HT-29 (cell line): ENCODE results near the gene CDH5. TPM values are rescaled to one million over a fixed set of nuclear protein-coding genes. Genes with fewer than 3 reads are reported as not detected.

ENCODE experiments used
- DNase-seq: peaks from one replicate; pipeline ENCODE4 v3.0.0-alpha.2; 2015; ENCODE audit warnings: low spot score
- total RNA-seq: library from RNA; depleted of rRNA; stranded (reverse); fragments of >200 nt; shearing (Covaris generic); gene quantifications from 2 replicates; pipeline ENCODE4 v1.2.3, GENCODE V29; 2014

The CDH5 gene
- total RNA-seq, 1 experiment from 2014 or later = not detected

DNA sequence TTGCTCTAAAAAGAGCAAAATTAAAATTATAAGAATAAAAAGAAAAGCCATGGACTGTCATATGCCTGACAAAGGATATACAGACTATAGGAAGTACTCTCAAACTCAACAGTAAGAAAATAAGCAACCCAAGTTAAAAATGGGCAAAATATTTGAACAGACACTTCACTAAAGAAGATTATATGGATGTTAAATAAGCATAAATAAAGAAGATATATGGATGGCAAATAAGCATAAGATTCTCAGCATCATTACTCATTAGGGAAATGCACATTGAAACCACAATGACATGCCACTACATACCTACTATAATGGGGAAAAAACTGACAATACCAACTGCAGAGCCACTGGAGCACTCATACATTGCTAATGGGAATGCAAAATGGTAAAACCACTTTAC lies 45.7 kb downstream of the CDH5 start:
- DNase-seq = no peak

DNA sequence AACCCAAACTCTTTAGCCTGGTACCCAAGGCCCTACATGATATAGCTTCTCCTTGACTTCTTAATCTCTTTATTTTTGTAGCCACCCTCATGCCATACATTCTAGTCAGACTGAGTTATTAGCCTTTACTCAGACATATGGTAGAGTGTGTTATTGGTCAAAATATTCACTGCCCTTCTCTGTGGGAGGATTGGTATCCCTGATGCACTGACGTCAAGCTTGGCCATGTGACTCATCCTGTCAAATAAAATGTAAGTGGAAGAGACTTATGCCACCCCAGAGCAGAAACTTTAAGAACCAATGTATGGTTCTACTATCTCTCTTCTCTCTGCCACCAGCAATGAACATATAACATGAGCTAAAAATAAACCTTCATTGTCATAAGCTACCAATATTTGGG lies 48.4 kb downstream of the CDH5 start:
- no peak for DNase-seq

DNA sequence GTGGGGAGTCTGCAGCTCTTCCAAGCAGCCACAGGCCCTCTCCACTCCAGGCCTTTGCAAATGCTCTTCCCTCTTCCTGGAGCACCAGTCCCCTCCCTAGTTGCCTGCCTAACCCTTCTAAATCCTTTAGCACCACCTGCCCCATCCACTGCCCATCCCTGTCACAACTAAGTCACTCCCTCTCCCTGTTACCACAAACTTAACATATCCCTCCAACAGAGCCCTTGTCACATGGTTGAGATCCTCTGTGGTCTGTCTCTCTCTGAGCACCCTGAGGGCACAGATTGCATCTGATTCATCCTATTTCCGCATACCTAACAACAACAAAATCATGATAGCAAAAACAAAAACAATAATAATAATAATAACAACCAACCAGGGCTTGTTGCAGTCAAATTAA lies 49.6 kb downstream of the CDH5 start:
- no peak for DNase-seq

DNA sequence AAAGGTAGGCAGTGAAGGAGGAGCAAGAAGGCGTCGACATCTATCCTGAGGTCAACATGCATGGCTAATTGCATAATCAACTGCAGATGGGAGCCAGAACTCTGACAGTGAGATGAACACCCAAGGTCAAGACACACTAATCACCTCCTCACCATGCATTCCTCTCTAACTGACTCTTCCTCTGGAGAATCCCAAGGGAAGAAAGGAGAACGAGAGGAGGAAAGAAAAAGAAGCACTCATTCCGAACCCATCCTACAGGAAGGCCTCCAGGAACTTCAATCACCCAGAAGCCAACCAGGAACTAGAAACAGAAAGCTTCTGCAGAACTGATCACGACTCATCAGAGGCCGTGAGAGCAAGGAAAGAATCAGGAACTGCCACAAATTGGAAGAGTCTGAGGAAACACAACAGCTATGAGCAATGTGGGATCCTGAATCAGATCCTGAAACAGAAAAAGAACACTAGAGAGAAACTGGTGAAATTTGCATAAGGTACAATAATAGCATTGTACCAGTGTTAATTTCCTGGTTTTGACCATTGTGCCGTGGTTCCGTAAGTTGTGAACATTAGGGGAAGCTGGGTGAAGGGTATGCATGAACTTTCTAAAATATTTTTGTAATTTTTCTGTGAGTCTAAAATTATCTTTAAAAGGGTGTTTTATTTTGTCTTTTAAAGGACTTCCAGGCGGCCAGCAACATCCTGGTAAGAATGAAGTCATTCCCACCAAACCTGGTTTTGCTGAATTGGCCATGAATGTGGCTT lies 50.6 kb downstream of the CDH5 start:
- no peak for DNase-seq

DNA sequence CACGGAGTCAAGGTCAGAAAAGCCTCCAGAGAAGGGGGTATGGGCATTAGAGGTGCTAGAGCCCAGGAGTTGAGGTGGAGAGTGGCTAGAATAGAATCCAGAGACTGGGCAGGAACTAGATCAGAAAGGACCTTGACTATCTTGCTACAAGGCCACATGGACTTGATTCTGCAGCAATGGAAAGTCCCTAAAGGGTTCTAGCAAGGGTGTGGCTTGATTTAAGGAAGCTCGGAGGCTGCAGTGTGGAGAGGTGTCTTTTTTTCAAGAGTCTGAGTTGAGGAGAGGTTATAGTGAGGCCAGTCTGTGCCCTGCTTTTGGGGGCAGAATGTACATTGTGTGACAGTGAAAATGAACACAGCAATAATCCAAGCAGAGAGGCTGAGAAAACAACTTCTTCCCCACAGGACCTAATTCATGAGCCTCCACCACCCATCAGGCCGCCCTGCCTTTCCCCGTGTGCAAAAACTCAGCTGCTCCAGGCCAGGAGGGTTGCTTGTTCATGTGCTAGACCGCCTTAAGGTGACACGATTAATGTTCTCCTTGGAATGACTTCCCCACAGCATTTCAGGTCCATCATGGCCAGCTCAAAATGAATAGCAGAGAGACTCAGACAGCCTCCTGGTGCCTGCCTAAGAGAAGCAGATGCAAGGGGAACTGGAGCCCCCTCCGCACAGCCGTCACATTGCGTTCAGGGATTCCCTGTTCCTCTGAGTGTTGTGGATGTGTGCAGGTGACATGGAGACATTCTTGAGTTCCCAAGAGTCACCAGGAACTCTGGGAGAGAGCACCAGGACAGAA lies 51.9 kb downstream of the CDH5 start:
- DNase-seq = no peak

DNA sequence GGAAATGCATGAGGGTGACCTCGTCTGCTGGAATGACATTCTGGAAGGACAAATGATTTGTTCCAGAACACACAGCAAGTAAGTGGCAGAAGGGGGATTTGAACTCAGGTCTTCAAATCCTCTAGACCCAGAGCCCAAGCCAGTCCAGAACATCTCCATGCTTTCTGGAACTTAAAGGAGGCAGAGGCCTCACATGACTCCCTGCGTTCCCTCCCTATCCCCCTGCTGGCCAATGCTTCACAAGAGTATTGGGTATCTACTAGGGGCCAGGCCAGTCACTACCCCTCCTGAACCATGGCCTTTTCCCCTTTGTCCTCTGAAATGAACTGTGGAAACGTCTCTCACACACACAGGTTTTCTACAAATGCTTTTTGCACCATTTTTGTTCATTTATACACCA lies 53.0 kb downstream of the CDH5 start:
- no peak for DNase-seq

- no peak for DNase-seq
These were observed 53.9 kb downstream of the CDH5 start for GRCh38 chr16:66420396-66420795.

DNA sequence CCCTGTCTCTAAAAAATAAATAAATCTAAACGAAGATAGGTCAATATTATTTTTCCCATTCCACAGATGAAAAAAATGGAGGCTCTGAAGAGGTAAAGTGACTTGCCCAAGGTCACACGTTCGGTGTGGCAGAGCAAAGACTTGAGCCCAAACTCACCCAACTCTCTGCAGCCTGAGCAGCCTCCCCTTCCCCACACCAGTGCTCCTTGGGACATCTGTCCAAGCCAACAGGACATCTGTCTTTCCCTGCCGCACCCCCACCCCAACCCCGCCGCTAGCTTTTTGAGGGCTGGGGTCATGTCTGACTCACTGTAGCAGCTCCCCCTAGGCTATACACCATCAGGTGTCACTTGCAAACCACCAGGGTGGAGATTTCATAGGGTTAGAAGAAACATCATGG lies 55.4 kb downstream of the CDH5 start:
- no peak for DNase-seq

DNA sequence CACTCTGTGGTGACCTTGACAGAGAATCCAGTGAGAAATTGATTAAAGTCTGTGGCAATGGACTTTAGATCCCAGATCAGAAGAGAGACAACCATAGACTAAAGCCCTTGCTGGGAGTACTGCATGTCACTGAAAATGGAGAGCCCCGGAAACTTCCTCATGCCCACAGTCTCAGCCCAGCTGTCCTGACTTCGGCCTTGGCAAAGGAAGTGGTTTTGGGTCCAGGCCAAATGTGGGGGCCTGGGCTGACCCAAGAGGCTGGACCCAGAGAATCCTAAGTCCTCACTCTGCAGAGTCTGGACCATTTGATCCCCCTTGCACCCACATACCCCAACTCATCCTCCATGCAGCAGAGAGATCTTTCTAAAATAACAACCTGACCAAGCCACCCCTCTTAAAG lies 55.9 kb downstream of the CDH5 start:
- DNase-seq = no peak

DNA sequence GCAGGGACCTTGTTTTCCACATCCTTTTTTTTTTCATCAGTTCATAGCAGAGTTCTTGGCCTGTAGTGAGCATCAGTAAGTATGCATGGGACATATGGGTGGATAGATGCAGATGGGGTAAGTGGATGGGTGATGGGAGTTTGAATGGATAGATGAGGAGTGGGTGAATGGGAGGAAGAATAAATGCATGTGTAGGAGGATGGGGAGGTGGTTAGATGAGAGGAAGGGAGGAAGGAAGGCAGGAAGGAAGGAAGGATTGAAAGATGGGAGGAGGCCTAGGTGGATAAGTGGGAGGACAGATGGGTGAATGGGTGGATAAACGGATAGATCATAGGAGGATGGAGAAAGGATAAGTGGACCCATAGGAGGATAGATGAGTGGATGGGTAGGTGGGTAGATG lies 56.7 kb downstream of the CDH5 start:
- no peak for DNase-seq

DNA sequence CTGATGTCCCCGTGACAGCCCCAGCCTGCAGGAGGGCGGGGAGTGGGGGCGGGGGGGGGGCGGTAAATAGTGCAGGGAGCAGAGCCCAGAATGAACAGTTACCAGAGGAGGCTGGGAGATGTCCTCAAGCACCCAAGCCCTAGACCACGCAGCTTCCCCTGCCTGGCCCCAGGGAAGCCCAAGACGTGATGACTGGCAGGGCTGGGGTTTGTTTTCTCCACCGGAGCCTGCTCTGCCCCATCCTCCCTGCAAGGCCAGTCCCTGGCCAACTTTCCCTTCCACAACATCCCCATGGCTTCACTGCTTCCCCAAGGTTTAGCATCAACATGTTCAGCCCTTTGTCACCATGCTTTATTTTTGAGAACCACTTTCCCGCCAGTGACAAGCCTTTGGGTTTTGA lies 59.2 kb downstream of the CDH5 start:
- DNase-seq = no peak

DNA sequence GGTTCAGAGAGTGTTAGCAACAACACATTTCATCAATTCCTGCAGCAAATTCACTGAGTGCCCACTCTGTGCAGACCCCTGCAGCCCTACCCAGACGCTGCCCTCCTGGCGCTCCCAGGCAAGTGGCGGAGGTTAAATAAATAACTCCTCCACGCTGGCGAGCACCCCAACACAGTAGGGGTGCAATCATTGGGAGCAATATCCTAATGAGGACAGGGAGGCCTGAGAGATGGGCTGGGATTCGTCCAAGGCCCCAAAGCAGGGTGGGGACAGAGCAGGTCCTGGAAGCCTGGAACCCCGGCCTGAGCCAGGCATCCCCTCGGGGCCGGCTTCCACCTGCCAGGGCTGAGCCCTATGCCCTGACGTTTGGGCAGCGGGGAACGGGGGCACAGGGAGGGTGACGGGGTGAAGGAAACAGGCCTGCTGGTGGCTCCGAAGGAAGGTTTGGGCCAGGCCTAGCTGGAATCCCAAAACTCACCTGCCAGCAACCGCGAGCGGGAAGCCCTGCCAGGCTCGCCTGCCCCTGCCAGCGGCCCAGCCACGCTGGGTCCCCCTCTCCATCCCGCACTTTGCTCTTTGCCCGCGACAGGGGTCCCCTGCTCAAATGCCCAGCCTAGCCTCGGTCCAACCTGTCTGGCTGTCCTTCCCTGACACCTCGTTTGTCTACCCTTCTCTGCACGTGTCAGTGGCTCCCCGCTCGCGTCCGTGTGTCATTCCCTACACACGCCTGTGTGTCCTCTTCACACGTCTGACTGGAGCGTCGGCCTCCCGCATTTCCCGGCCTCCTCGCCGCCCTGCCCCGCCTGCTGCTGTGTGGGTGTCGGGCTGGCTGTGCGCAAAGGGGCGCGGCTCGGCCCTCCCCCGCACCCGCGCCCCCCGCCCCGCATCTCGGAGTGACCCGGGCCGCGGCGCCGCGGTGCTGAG lies 59.9 kb downstream of the CDH5 start:
- DNase-seq = no peak

DNA sequence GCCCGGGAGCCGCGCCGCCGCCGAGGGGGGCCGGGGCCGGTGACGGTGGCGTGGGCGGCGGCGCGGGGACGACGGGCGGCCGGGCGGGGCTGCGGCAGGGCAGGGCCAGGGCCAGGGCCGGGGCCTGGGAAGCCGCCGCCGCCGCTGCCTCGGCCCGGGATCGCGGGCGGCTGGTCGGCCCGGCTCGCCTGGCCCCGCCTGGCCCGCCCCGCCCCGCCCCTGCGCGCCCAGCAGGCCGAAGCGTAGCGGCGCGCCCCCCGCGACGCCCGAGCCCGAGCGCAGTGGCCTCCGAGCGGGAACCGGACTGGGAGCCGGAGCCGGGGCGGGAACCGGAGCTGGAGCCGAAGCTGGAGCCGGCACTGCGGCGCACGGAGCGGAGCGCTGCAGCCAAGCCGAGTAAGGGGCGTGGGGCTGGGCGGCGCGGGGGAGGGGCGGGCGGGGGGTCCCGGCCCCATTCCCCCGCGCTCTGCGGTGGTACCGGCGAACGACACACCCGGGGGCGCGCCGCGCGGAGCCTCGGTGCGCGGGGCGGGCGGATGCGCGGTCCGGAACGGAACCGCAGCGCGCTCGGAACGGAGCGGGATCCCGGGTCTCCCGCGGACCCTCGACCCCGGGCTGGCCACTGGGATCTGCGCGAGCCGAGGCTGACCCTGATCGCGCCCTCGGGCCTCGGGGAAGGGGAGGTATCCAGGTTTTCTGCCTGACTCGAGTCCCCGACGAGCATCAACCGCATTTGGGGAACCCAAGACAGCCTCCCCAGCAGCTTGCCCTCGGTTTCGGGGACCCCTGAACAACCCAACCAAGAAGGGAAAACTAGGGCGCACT lies 60.8 kb downstream of the CDH5 start, which contains the start of gene BEAN1:
Gene BEAN1 (plus strand): TSS at position 260 of the 825 bp plus-strand sequence. CDS start 10,382 bp downstream, outside the sequence.
- DNase-seq = no peak

DNA sequence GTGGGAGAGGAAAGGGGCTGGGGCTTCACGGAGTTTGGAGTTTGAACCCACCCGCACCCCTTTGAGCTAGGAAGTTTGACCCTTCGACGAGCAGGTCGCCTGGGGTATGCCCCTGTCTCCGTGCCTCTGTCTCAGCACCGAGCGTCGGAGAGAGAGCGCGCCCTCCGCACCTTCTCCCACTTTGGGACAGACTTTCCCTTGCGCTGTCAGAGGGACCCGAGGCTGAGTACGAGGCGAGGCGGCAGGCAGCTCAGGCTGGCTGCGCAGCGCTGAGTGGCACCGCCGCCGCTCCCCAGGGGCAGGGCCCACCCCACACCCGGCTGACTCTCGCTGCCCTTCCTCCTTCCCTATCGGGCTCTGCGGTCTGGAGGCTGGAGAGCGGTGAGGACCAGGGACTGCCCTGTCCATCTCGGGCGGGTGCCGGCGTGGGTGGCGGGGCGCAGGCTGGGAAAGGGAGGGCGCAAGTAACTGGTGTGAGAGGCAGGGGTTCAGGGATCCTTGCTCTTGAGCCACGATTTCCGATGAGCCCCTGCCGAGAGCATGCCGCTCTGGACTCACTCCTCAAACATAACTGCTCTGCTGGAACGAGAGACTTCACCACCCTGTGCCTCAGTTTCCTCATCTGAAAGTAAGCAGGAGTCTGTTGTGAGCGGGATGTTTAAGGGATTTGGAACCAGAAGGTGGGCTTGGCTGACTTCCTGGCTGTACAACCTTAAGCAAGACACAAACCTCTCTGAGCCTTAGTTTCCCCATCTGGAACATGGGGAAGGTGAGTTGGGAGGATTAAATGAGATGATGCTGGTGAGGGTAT lies 61.6 kb downstream of the CDH5 start:
- DNase-seq = no peak

GRCh38 chr16:66428682-66429251 lies 62.3 kb downstream of the CDH5 start:
- no peak for DNase-seq

- DNase-seq = no peak
These were observed 62.9 kb downstream of the CDH5 start for GRCh38 chr16:66429290-66429962.

- DNase-seq = no peak
These were observed 63.7 kb downstream of the CDH5 start for GRCh38 chr16:66430214-66430613.

GRCh38 chr16:66431760-66432159 lies 65.3 kb downstream of the CDH5 start:
- DNase-seq = no peak

DNA sequence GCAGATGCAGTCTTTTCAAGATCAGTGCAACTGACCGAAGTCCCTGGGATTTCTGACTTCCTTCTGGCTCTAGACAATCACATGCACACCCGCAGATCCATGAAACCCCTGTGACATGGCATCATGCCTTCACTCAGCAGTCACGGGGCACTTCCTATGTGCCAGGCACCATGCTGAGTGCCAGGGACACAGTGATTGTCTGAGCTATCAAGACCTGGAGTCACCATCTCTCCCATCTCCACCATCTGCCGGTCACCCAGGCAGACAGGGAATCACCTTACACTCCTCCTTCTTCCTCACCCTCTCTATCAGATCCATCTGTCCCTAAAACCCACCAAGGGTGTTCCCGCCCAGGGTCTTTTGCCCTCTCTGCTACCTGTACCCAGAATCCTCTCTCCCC lies 65.9 kb downstream of the CDH5 start:
- DNase-seq = no peak
